HEK293 (cell line): ENCODE data around the gene RETREG3.

ENCODE experiments used
- ZNF202 ChIP-seq: fragments of 450-650 bp; formaldehyde crosslinking; IDR thresholded peaks from 2 replicates; pipeline ENCODE4 v1.5.1; 2016; ENCODE audit warnings: missing biosample characterization, missing genetic modification characterization, borderline replicate concordance
- ZNF292 ChIP-seq: fragments of 450-650 bp; formaldehyde crosslinking; IDR thresholded peaks from 2 replicates; pipeline ENCODE4 v1.5.1; 2016; ENCODE audit warnings: low read depth, missing biosample characterization, missing genetic modification characterization, borderline replicate concordance
- ZNF302 ChIP-seq: fragments of 450-650 bp; formaldehyde crosslinking; IDR thresholded peaks from 2 replicates; pipeline ENCODE4 v1.5.1; 2016; ENCODE audit warnings: missing biosample characterization, missing genetic modification characterization, low read depth
- ZNF510 ChIP-seq: fragments of 450-650 bp; formaldehyde crosslinking; IDR thresholded peaks from 2 replicates; pipeline ENCODE4 v1.5.1; 2018; ENCODE audit warnings: mild to moderate bottlenecking, missing genetic modification characterization, missing biosample characterization; ENCODE audit not compliant: insufficient replicate concordance
- ZNF549 ChIP-seq: fragments of 450-650 bp; IDR thresholded peaks from 2 replicates; pipeline ENCODE4 v1.5.1; 2018; ENCODE audit warnings: missing biosample characterization, missing genetic modification characterization, mild to moderate bottlenecking, inconsistent platforms, moderate library complexity
- ZNF585B ChIP-seq: fragments of 450-650 bp; formaldehyde crosslinking; IDR thresholded peaks from 2 replicates; pipeline ENCODE4 v1.5.1; 2016; ENCODE audit warnings: missing biosample characterization, missing genetic modification characterization
- ZNF596 ChIP-seq: fragments of 450-650 bp; IDR thresholded peaks from 2 replicates; pipeline ENCODE4 v1.5.0; 2018; ENCODE audit warnings: missing biosample characterization, mild to moderate bottlenecking, missing genetic modification characterization, moderate library complexity
- ZNF629 ChIP-seq: fragments of 450-650 bp; formaldehyde crosslinking; IDR thresholded peaks from 2 replicates; pipeline ENCODE4 v1.5.1; 2017; ENCODE audit warnings: missing biosample characterization, missing genetic modification characterization
- ZNF654 ChIP-seq: fragments of 450-650 bp; formaldehyde crosslinking; IDR thresholded peaks from 2 replicates; pipeline ENCODE4 v1.5.1; 2016; ENCODE audit warnings: low read depth, missing biosample characterization, missing genetic modification characterization
- TF ChIP-seq, protein P1 (sequence below): fragments of 450-650 bp; formaldehyde crosslinking; IDR thresholded peaks from 2 replicates; pipeline ENCODE4 v1.5.1; 2016; ENCODE audit warnings: missing biosample characterization, missing genetic modification characterization, low read depth
- TF ChIP-seq, protein P2 (sequence below): fragments of 450-650 bp; formaldehyde crosslinking; IDR thresholded peaks from 2 replicates; pipeline ENCODE4 v1.5.1; 2016; ENCODE audit warnings: missing biosample characterization, missing genetic modification characterization, borderline replicate concordance
- TF ChIP-seq, protein P3 (sequence below): fragments of 450-650 bp; formaldehyde crosslinking; IDR thresholded peaks from 2 replicates; pipeline ENCODE4 v1.5.1; 2016; ENCODE audit warnings: missing biosample characterization, missing genetic modification characterization
- TF ChIP-seq, protein P4 (sequence below): fragments of 450-650 bp; formaldehyde crosslinking; IDR thresholded peaks from 2 replicates; pipeline ENCODE4 v1.5.1; 2016; ENCODE audit warnings: missing biosample characterization, missing genetic modification characterization
- TF ChIP-seq, protein P5 (sequence below): fragments of 450-650 bp; formaldehyde crosslinking; IDR thresholded peaks from 2 replicates; pipeline ENCODE4 v1.5.1; 2017; ENCODE audit warnings: missing biosample characterization, missing genetic modification characterization

The RETREG3 gene

DNA sequence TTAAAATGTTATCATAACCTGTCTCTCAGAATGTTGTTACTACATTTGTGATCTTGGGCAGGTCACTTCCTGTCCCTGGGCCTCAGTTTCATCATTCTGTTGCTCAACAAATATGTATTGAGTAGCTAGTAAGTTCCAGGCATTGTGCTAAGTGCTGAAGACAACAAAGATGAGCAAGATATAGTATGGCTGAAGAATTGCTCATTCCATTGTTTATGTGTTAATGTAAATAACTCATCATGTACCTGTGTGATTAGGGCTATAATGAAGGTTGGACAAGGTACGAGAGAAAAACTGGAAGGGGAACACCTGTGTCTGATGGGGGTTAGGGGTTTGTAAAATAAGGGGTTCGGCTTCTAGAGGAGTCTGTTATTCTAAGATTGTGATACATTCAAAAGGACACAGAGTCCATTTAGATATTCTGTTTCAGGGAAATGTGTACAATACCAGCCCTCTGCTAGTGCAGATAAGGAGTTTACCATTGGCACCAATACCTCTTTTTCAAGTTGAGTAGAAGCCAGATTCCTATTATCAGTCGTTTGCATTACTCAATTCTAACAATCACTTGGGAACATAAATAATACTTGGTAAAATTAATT lies 20.3 kb upstream of the RETREG3 start (continued):
- TF ChIP-seq, protein P1, sequence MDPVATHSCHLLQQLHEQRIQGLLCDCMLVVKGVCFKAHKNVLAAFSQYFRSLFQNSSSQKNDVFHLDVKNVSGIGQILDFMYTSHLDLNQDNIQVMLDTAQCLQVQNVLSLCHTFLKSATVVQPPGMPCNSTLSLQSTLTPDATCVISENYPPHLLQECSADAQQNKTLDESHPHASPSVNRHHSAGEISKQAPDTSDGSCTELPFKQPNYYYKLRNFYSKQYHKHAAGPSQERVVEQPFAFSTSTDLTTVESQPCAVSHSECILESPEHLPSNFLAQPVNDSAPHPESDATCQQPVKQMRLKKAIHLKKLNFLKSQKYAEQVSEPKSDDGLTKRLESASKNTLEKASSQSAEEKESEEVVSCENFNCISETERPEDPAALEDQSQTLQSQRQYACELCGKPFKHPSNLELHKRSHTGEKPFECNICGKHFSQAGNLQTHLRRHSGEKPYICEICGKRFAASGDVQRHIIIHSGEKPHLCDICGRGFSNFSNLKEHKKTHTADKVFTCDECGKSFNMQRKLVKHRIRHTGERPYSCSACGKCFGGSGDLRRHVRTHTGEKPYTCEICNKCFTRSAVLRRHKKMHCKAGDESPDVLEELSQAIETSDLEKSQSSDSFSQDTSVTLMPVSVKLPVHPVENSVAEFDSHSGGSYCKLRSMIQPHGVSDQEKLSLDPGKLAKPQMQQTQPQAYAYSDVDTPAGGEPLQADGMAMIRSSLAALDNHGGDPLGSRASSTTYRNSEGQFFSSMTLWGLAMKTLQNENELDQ (tag by site-specific recombination) = no peak
- no peak for TF ChIP-seq ZNF629 (tag by site-specific recombination)
- no peak for TF ChIP-seq ZNF585B (tag by site-specific recombination)
- TF ChIP-seq, protein P2, sequence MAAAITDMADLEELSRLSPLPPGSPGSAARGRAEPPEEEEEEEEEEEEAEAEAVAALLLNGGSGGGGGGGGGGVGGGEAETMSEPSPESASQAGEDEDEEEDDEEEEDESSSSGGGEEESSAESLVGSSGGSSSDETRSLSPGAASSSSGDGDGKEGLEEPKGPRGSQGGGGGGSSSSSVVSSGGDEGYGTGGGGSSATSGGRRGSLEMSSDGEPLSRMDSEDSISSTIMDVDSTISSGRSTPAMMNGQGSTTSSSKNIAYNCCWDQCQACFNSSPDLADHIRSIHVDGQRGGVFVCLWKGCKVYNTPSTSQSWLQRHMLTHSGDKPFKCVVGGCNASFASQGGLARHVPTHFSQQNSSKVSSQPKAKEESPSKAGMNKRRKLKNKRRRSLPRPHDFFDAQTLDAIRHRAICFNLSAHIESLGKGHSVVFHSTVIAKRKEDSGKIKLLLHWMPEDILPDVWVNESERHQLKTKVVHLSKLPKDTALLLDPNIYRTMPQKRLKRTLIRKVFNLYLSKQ (tag by site-specific recombination) = no peak
- TF ChIP-seq ZNF549 (tag by site-specific recombination) = no peak
- TF ChIP-seq, protein P3, sequence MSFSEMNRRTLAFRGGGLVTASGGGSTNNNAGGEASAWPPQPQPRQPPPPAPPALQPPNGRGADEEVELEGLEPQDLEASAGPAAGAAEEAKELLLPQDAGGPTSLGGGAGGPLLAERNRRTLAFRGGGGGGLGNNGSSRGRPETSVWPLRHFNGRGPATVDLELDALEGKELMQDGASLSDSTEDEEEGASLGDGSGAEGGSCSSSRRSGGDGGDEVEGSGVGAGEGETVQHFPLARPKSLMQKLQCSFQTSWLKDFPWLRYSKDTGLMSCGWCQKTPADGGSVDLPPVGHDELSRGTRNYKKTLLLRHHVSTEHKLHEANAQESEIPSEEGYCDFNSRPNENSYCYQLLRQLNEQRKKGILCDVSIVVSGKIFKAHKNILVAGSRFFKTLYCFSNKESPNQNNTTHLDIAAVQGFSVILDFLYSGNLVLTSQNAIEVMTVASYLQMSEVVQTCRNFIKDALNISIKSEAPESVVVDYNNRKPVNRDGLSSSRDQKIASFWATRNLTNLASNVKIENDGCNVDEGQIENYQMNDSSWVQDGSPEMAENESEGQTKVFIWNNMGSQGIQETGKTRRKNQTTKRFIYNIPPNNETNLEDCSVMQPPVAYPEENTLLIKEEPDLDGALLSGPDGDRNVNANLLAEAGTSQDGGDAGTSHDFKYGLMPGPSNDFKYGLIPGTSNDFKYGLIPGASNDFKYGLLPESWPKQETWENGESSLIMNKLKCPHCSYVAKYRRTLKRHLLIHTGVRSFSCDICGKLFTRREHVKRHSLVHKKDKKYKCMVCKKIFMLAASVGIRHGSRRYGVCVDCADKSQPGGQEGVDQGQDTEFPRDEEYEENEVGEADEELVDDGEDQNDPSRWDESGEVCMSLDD (tag by site-specific recombination) = no peak
- TF ChIP-seq ZNF654 (tag by site-specific recombination) = no peak
- TF ChIP-seq ZNF596 = no peak
- TF ChIP-seq, protein P4, sequence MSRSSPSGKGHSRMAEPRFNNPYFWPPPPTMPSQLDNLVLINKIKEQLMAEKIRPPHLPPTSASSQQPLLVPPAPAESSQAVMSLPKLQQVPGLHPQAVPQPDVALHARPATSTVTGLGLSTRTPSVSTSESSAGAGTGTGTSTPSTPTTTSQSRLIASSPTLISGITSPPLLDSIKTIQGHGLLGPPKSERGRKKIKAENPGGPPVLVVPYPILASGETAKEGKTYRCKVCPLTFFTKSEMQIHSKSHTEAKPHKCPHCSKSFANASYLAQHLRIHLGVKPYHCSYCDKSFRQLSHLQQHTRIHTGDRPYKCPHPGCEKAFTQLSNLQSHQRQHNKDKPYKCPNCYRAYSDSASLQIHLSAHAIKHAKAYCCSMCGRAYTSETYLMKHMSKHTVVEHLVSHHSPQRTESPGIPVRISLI (tag by site-specific recombination) = no peak
- TF ChIP-seq ZNF202 (tag by site-specific recombination) = no peak
- TF ChIP-seq ZNF292 (tag by site-specific recombination) = no peak
- TF ChIP-seq ZNF510 = no peak
- TF ChIP-seq ZNF302 (tag by site-specific recombination) = no peak
- TF ChIP-seq, protein P5, sequence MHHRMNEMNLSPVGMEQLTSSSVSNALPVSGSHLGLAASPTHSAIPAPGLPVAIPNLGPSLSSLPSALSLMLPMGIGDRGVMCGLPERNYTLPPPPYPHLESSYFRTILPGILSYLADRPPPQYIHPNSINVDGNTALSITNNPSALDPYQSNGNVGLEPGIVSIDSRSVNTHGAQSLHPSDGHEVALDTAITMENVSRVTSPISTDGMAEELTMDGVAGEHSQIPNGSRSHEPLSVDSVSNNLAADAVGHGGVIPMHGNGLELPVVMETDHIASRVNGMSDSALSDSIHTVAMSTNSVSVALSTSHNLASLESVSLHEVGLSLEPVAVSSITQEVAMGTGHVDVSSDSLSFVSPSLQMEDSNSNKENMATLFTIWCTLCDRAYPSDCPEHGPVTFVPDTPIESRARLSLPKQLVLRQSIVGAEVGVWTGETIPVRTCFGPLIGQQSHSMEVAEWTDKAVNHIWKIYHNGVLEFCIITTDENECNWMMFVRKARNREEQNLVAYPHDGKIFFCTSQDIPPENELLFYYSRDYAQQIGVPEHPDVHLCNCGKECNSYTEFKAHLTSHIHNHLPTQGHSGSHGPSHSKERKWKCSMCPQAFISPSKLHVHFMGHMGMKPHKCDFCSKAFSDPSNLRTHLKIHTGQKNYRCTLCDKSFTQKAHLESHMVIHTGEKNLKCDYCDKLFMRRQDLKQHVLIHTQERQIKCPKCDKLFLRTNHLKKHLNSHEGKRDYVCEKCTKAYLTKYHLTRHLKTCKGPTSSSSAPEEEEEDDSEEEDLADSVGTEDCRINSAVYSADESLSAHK (tag by site-specific recombination) = no peak
